HG03460 (cell line): ENCODE results near the gene C1D.
"Not testable (repeated sequence)": the region's sequence is repeated elsewhere in the genome, so short reads cannot be mapped to it uniquely, and the experiment has no call there.

Experiments used
- ATAC-seq: cut with Tn5 transposase; IDR thresholded peaks from one replicate; pipeline ENCODE4 v1.9.1; 2021; ENCODE audit not compliant: unreplicated experiment

C1D gene

GRCh38 chr2:68009526-68009925 is 53.3 kb downstream of the C1D start:
- ATAC-seq: no peak

DNA sequence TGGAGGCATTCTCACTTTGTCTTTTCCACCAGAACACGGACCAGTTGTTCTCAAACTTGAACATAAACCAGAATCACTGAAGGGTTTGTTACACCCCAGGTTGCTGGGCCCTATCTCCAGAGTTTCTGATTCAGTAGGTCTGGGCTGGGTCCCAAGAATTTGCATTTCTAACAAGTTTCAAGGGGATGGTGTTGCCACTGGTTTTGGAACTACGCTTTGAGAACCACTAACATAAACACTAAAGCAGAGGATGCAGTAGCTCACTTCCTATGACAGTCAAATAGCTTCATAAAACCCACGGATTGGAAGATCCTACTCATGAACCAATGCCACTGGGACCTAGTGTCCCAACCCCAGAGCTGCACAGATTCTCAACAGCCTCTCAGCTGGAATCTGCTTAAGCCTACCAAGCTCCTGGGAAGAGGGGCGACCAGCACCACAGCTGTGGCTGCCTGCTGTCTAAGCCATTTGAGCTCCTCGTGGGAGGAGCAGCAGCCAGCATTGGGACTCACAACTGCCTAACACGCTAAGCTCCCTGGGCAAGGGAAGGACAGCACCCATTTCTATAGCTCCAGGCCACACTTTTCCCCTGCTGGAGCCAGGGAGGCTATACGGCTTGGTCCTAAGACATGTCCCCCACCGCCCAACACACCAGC is 62.5 kb downstream of the C1D start:
- no peak for ATAC-seq

GRCh38 chr2:67999332-67999731 is 63.5 kb downstream of the C1D start:
- no peak for ATAC-seq

- no peak for ATAC-seq
Measured at GRCh38 chr2:67997903-67998302, 64.9 kb downstream of the C1D start.

- ATAC-seq: no peak
Measured at GRCh38 chr2:67997528-67997900, 65.3 kb downstream of the C1D start.

DNA sequence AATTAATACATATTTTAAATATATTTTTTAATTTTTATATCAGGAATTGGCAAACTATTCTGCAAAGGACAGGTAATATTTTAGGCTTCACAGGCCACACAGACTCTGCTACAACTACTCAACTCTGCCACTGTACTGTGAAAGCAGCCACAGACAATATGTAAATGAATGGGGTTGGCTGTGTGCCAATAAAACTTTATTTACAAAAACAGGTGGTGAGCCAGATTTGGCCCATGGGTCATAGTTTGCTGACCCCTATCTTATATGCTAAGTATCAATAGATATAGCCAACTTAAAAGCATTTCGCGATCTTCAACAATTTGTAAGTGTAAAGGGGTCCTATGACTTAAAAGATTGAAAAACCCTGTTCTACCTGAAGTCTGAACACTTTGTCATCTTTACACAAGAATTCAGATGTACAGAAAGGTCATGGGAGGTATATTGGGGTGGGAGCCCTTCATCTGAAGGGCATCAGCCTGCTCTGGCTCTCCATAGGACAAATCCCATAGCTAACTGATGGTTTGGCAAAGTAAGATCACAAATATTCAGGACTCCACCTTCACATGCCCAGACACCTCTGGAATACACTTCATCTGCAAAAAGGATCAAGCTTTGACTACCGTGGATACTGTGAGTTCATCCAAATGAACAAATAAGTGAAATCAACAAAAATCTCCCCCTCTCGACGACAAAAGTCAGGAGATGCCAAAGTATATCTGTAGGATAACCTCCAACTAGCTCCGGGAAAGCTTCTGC is 65.9 kb downstream of the C1D start:
- no peak for ATAC-seq

GRCh38 chr2:67994716-67995115 is 68.1 kb downstream of the C1D start:
- ATAC-seq: no peak

DNA sequence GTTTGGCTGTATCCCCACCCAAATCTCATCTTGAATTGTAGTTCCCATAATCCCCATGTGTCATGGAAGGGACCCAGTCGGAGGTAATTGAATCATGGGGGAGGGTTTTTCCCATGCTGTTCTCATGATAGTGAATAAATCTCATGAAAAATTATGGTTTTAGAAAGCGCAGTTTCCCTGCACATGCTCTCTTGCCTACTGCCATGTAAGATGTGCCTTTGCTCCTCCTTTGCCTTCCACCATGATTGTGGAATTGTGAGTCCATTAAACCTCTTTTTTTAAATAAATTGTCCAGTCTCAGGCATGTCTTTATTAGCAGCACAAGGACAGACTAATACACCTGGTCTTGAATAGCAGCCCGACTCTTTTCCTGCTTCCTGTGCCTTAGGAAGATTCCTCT is 68.7 kb downstream of the C1D start:
- ATAC-seq: not testable (repeated sequence)

- no peak for ATAC-seq
Measured at GRCh38 chr2:67993329-67993728, 69.5 kb downstream of the C1D start.

DNA sequence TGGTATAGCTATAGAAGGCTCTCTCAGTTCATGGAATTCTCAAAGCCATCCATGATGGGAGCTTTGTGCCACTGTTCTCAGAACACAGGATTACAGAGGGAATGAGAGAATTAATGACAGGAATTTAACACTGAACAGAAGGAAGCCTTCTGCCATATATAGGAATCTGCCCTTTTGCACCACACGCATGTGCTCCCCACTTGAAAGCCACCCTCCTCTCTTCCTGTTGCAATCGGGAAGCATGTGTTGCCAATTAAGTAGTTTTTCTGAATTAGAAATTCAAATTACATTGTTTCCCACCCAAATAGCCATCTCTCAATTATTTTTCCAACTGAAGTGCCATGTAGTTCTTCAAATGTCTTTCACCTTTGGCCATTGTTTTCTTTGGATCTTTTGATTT is 71.3 kb downstream of the C1D start:
- no peak for ATAC-seq
